GM12872 (cell line): ENCODE data around the gene ITGB3.

Experiments
- TF ChIP-seq, protein P1 (sequence below): IDR thresholded peaks from 3 replicates; pipeline ENCODE4 v1.5.1; 2011; ENCODE audit warnings: low read depth, mild to moderate bottlenecking, low read length, moderate library complexity; ENCODE audit not compliant: insufficient read depth

The ITGB3 gene

DNA sequence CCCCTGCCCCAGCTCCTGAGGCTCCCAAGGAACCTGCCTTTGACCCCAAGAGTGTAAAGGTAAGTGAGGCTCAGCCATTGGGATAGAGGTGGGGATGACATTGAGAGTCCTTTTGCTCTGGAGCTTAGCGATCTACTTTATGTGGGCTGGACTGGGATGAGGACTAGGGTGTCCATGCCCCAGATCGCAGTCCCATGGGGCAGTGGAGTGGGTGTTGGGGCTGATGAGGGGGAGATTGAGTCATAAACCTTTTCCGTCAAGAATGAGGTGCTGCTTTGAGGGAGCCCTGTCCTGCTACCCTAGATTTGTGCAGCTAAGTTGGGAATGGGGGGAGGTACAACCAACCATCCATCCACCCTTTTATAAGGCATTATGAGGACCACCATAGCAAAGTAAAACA, 44.1 kb upstream of the ITGB3 start:
- TF ChIP-seq, protein P1, sequence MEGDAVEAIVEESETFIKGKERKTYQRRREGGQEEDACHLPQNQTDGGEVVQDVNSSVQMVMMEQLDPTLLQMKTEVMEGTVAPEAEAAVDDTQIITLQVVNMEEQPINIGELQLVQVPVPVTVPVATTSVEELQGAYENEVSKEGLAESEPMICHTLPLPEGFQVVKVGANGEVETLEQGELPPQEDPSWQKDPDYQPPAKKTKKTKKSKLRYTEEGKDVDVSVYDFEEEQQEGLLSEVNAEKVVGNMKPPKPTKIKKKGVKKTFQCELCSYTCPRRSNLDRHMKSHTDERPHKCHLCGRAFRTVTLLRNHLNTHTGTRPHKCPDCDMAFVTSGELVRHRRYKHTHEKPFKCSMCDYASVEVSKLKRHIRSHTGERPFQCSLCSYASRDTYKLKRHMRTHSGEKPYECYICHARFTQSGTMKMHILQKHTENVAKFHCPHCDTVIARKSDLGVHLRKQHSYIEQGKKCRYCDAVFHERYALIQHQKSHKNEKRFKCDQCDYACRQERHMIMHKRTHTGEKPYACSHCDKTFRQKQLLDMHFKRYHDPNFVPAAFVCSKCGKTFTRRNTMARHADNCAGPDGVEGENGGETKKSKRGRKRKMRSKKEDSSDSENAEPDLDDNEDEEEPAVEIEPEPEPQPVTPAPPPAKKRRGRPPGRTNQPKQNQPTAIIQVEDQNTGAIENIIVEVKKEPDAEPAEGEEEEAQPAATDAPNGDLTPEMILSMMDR, result no peak

DNA sequence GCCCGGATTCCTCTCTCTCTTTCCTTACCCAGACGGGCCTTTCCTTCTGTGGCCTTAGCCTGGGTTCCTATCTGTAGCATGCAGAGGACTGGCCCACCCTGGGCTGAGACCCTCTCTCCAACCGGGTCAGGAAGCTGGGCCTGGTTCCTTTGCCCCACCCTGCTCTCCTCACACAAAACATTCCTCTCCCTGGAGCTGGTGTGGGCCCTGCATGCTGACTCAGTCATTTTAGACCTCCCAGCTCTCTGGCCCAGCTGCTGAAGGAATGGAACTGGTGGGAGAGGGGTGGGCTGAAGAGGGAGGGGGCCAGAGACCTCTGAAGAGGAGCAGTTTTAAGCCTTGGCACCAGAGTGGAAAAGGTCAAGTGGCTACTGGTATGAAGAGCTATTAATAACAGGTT, 43.5 kb upstream of the ITGB3 start:
- TF ChIP-seq, protein P1, result no peak

DNA sequence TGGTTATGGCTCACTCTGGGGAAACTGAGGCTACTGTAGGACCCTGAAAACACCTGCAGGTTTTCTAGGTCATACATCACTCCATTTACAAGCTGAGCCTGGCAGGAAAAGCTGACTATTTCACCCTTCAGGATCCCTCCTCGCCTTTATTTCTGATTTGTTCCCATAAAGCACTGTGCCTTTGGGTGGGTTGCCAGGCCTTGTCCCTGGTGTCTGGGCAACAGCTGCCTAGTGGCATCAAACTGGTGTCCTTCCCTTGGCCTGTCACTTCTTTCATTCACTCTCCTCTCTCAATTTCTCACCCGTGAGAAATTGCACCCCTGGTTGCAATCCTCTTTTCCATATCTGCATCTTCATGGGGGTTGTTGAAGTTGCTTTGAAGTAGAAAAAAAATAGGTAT, 42.8 kb upstream of the ITGB3 start:
- TF ChIP-seq, protein P1, result no peak

DNA sequence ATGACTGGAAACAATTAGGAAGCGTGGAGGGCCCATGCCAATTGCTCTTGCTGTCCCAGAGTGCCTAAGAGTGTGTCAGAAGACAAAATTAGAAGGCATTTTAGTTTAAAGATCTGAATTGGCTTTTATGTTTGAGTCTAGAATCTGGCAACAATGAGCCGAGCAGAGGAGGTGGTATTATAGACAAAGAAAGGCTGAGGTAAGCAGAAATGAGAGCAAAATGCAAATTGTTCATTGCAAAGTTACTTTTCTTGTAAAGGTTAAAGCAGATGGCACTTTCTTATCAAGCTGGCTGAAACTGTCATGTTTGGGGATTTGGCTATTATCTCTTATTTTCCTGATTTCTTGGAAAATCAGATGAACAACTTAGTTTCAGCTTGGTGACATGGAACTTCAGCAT, 41.2 kb upstream of the ITGB3 start:
- TF ChIP-seq, protein P1, result no peak

DNA sequence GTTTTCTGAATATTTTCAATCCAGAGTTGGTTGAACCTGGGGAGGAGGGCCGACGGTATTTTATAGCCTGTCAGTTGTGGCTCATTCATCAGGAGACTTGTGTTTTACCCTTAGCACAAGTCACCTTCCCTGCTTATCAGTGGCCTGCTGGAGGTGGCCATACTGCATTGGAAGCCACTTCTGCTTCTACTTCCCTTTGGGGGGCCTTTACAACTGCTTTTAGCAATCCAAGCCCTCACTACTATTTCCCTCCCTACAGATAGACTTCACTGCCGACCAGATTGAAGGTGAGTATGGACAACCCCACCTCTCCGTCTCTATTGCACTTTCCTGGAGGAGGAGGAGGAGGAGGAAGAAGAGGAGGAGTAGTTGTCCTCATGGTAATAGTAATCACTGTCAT, 40.1 kb upstream of the ITGB3 start:
- TF ChIP-seq, protein P1, result no peak

DNA sequence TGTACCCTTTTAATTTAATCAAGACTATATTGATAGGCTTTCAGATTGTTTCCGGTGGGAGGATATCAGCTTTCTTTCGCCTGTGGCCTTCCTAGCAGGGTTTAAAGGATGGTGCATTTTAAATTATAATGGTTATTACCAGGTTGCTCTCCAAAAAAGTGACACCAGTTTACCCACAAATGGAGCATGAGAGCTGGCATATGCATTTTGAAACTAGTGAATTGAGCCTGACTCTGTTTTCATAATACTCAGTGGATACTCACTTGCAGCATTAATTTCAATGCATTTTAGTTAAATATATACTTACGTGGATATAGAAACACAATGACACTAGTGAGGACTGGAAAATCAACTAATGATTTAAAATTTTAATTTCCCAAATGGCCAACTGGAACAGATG, 38.7 kb upstream of the ITGB3 start:
- TF ChIP-seq, protein P1, result no peak

DNA sequence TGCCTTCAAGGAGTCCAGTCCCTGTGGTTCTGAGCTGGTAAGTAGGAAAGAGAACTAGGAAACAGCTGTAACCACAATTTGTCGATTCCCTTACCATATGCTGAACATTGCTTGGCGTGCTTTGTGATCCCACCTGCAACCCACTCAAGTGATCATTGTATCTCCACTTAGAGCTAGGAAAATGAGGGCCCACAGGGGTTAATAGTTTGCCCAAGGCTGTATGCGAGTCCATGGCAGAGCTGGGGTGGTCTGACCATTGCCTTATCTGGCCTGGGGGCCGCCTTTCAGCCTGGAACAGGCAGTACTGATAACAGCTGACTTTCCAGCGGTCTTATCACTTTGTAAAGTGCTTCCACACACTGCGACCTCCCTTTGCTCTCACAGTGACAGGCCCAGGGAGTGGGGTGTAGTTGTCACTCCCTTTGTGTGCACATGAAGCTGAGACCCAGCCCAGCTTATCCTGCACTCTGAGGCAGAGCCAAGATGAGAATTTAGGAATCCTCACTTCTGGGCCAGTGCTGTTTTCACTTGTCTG, 34.7 kb upstream of the ITGB3 start:
- TF ChIP-seq, protein P1, result no peak
